ENCODE measurements around the gene TM4SF20.

TM4SF20 gene

DNA sequence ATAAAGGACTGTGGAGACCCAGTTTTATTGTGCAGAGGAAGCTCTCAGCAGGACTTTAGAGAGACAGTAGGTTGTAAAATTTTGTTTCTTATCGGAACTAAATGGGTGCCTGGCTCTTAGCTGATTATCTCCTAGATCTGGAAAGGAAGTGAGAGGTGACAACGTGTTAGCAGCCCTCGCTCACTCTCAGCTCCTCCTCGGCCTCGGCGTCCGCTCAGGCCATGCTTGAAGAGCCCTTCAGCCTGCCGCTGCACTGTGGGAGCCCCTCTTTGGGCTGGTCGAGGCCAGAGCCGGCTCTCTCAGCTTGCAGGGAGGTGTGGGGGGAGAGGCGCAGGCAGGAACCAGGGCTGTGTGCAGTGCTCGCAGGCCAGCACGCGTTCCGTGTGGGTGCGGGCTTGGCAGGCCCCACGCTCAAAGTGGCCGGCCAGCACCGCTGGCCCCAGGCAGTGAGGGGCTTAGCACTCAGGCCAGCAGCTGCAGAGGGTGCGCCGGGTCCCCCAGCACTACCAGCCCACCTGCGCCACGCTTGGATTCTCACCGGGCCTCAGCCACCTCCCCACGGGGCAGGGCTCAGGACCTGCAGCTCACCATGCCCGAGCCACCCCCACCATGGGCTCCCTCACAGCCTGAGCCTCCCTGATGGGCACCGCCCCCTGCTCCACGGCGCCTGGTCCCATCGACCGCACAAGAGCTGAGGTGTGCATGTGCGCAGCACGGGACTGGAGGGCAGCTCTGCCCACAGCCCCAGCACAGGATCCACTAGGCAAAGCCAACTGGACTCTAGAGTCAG, 58.6 kb downstream of the TM4SF20 start:
- no peak for DNase-seq (ENCODE audit: low spot score)

GRCh38 chr2:227317834-227318233, 61.3 kb downstream of the TM4SF20 start:
- no peak for DNase-seq (ENCODE audit: low spot score)

GRCh38 chr2:227313310-227313709, 65.8 kb downstream of the TM4SF20 start:
- no peak for DNase-seq (ENCODE audit: low spot score)

GRCh38 chr2:227312579-227312978, 66.5 kb downstream of the TM4SF20 start:
- DNase-seq (ENCODE audit: low spot score): no peak
